BJ (cell line): ENCODE data around the gene RPUSD3. TPM values are rescaled to one million over a fixed set of nuclear protein-coding genes. Genes with fewer than 3 reads are reported as not detected.

Source experiments
- CTCF ChIA-PET: fragments of 350-600 bp; formaldehyde crosslinking; extraction: SDS; loops from one replicate; lab custom pipeline; 2021; ENCODE audit warnings: antibody characterized with exemption, inconsistent platforms; lab: Yijun Ruan, JAX
- POLR2A ChIA-PET: fragments of 300-600 bp; sonication (Branson Sonifier 250); formaldehyde crosslinking; extraction: SDS; loops from one replicate; lab custom pipeline; 2021; ENCODE audit warnings: antibody characterized with exemption; lab: Charles Lee
- DNase-seq: peaks from one replicate; pipeline ENCODE4 v3.0.0-alpha.2; 2011; ENCODE audit warnings: low read depth
- H3K27me3 ChIP-seq: 2 replicates; pipeline ENCODE4 v1.6.0; 2011; ENCODE audit warnings: low read length; ENCODE audit not compliant: control insufficient read depth, insufficient read depth
- H3K36me3 ChIP-seq: 2 replicates; pipeline ENCODE4 v1.5.1; 2011; ENCODE audit warnings: low read length; ENCODE audit not compliant: control insufficient read depth, insufficient read depth
- H3K4me3 ChIP-seq: 2 replicates; pipeline ENCODE4 v1.5.1; 2011; ENCODE audit warnings: low read depth, mild to moderate bottlenecking, control low read depth, low read length
- CTCF ChIP-seq: IDR thresholded peaks from 2 replicates; pipeline ENCODE4 v1.5.1; 2011; ENCODE audit warnings: low read depth, mild to moderate bottlenecking, control low read depth, inconsistent platforms, low read length, moderate library complexity; ENCODE audit not compliant: insufficient read depth
- polyA plus RNA-seq: library from polyadenylated mRNA; depleted of rRNA; stranded (reverse); fragments of >200 nt; gene quantifications from 2 replicates; pipeline ENCODE4 v1.2.3, GENCODE V29; 2011

Gene RPUSD3
- polyA plus RNA-seq, 1 experiment: 44.9 TPM

GRCh38 chr3:9838856-9839255 lies 5.0 kb downstream of the RPUSD3 start:
- DNase-seq: no peak
- Histone ChIP-seq H3K4me3 (no peak overlapping the region), H3K36me3 (peaks cover 19% of the 10 kb centered on the region), H3K27me3 (no peaks in the 10 kb centered on the region)
- ChIA-PET POLR2A (no interaction called here), CTCF (interaction anchor here (1.0 to 1.2 kb wide), 2 partner anchors 95 to 123 kb away, joined by 3 read pairs; partner anchors contain the start of gene CRELD1)
- no peak for TF ChIP-seq CTCF

DNA sequence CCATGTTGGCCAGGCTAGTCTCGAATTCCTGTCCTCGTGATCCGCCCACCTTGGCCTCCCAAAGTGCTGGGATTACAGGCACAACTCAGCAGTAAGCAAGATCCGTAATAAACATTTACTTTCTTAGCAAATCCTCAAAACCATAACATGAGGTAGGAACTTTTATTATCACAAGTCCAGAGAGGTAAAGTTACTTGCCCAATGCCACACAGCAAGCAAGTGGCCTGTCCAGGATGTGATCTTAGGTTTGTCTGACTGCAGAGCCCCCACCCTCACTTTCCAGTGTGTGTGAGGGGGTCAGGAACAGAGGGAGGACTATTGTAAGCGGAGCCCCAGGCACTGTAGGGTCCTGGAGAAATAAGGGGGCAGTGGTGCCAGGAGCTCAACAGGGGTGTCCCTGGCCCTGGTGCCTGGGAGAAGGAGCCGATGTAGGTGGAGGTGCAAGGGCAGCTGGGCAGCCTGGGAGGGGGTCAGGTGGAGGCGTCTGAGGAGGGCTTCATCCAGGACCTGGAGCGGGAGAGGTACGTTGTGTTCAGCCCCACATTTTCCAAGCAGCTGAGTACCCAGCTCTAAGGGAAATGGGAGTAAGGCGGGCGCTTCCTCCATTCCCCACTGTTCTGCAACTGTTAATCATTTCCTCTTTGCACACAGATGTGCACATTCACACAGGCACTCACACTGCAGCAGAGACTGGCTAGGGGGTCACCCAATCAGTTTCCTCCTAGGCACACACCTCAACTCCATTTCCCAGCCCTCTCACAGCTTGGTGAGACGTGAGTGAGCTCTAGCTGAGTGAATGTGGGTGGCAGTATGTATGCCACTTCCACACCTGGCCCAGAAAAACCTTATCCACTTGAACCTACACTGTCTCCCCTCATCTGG lies 5.9 kb downstream of the RPUSD3 start:
- POLR2A ChIA-PET: no interaction called here
- TF ChIP-seq CTCF: no peak
- CTCF ChIA-PET: interaction anchor here (0.8 kb wide), 1 partner anchor 53 kb away, joined by 3 read pairs; the partner anchor contains the start of gene JAGN1
- H3K27me3 ChIP-seq: no peaks in the 10 kb centered on the region
- DNase-seq: no peak
- no peak overlapping the region for H3K4me3 ChIP-seq
- peaks cover 23% of the 10 kb centered on the region for H3K36me3 ChIP-seq

GRCh38 chr3:9834520-9835380 lies 9.1 kb downstream of the RPUSD3 start:
- POLR2A ChIA-PET: no interaction called here
- no peak overlapping the region for H3K4me3 ChIP-seq
- no peak for DNase-seq
- CTCF ChIA-PET: interaction anchor here (1.0 to 1.4 kb wide), 2 partner anchors 112 to 119 kb away, joined by 3 read pairs; no protein-coding TSS in a partner anchor
- H3K36me3 ChIP-seq: peaks cover 25% of the 10 kb centered on the region
- no peak for TF ChIP-seq CTCF
- no peaks in the 10 kb centered on the region for H3K27me3 ChIP-seq

DNA sequence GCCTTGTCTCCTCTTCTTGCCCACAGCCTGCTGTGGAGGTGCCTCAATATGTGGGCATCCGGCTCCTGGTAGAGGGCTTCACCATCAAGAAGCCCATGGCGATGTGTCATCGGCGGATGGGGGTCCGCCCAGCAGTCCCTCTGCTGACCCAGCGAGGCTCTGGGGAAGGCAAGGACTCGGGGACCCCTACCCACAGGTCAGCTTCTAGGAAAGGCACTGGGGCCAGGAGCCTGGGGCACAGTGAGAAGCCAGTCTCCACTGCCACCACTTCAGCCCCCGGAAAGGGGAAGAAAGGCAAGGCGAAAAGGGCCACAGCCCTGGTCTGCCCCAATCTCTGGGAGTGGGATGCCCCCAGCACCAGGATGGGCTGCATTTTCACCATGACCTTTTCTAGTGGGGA lies 10.7 kb downstream of the RPUSD3 start:
- no peak for TF ChIP-seq CTCF
- DNase-seq: no peak
- no peaks in the 10 kb centered on the region for H3K27me3 ChIP-seq
- no peak overlapping the region for H3K4me3 ChIP-seq
- H3K36me3 ChIP-seq: peaks cover 23% of the 10 kb centered on the region
- ChIA-PET CTCF (no interaction called here), POLR2A (no interaction called here)

GRCh38 chr3:9831253-9831652 lies 12.6 kb downstream of the RPUSD3 start:
- TF ChIP-seq CTCF: no peak
- DNase-seq: no peak
- no peak overlapping the region for H3K4me3 ChIP-seq
- POLR2A ChIA-PET: no interaction called here
- H3K36me3 ChIP-seq: peaks cover 21% of the 10 kb centered on the region
- no peaks in the 10 kb centered on the region for H3K27me3 ChIP-seq
- CTCF ChIA-PET: interaction anchor here (1.4 to 1.7 kb wide), 2 partner anchors 9 to 115 kb away, joined by 5 to 6 read pairs; no protein-coding TSS in a partner anchor
